Left ventricle myocardium inferior (tissue), 1 donor: ENCODE results near the gene KRT82. TPM values are rescaled to one million over a fixed set of nuclear protein-coding genes. Genes with fewer than 3 reads are reported as not detected.

Source experiments
- DNase-seq: peaks from one replicate; pipeline ENCODE4 v3.0.0-alpha.2; 2020
- H3K27ac ChIP-seq: fragments of 200-600 bp; replicated peaks from 2 replicates; pipeline ENCODE4 v1.8.0; 2021
- H3K27me3 ChIP-seq: fragments of 200-600 bp; 2 replicates; pipeline ENCODE4 v1.8.0; 2021; ENCODE audit warnings: low read depth
- H3K36me3 ChIP-seq: fragments of 200-600 bp; 2 replicates; pipeline ENCODE4 v1.8.0; 2021
- H3K4me1 ChIP-seq: fragments of 200-600 bp; 2 replicates; pipeline ENCODE4 v1.8.0; 2021
- H3K4me3 ChIP-seq: fragments of 200-600 bp; 2 replicates; pipeline ENCODE4 v1.8.0; 2021; ENCODE audit warnings: mild to moderate bottlenecking, moderate library complexity
- H3K9me3 ChIP-seq: fragments of 200-600 bp; replicated peaks from 2 replicates; pipeline ENCODE4 v1.8.0; 2021
- CTCF ChIP-seq: fragments of 200-600 bp; IDR thresholded peaks from 2 replicates; pipeline ENCODE4 v1.8.0; 2021; ENCODE audit warnings: antibody characterized with exemption, mild to moderate bottlenecking, borderline replicate concordance
- intact Hi-C: fragments of 100-400 bp; cut with micrococcal nuclease; formaldehyde crosslinking; loops from one replicate; pipeline ENCODE4 v1.11.0; 2022
- total RNA-seq: library from RNA; stranded (reverse); fragmentation: NEBNext Ultra II Directional; extraction: Animal tissue kit (Norgen Biotek cat#: 25700); gene quantifications from one replicate; pipeline ENCODE4 v1.2.1, GENCODE V29; 2021
- donor health status: DM: no; HTN: yes; CAD: no; lungs with severe emphysema.

The KRT82 gene
- total RNA-seq, 1 donor from 2014 or later, result not detected

DNA sequence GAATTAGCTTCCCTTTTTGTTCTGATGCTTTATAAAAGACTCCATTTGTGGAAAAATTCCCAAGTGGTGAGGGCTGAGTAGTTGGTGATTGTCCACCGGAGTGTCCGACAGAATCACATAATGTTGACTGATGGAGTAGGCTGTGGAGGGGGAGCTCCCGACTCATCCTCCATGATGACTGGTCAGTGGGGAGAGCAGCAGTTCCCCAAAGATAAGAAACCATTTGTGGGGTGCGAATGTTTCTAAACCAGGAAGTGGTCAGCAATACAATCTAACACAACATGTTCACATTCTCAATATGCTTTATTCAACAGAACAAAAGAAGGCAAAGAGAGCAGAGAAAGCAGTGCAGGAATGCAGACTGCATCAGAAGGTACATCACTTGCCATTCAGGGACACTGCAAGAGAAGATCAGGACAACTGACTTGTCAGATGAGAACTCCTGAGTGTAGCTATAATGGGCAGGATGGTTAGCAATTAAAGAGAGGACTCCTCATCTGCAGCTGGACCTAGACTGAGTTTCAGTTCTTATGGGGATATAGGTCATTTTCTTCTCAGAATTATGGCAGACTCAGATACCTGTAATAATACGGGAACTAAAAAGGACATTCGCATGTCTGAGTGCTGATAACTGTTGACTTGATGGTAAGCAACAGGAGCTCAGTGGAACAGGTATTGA, 40.4 kb upstream of the KRT82 start:
- DNase-seq, result no peak
- peaks cover 71% of the 10 kb centered on the region for H3K27me3 ChIP-seq
- TF ChIP-seq CTCF, result no peak
- peaks cover 5% of the 10 kb centered on the region for H3K4me1 ChIP-seq
- no peaks in the 10 kb centered on the region for H3K9me3 ChIP-seq
- no peaks in the 10 kb centered on the region for H3K36me3 ChIP-seq
- intact Hi-C loops, result no loop called here
- H3K4me3 ChIP-seq, result no peak overlapping the region
- H3K27ac ChIP-seq, result no peak overlapping the region

DNA sequence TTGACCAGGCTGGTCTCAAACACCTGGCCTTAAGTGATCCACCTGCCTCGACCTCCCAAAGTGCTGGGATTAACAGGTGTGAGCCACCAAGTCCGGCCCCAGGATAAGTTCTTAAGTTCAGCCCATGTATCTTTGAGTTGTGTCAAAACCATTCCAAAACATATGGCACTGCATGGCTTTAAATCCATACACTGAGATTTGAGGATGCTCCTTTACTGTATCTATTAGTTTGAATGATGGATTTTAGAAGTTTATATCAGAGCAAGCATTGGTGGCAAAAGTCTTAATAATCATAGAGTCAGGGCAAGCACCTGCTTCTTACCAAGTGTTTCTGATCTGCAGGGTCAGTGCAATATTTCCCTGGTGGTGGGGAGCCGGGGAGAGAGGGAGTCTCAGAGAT, 39.7 kb upstream of the KRT82 start:
- Histone ChIP-seq H3K27me3 (peaks cover 75% of the 10 kb centered on the region), H3K4me3 (no peak overlapping the region), H3K9me3 (no peaks in the 10 kb centered on the region), H3K4me1 (peaks cover 5% of the 10 kb centered on the region), H3K36me3 (no peaks in the 10 kb centered on the region), H3K27ac (no peak overlapping the region)
- intact Hi-C loops, result no loop called here
- no peak for DNase-seq
- no peak for TF ChIP-seq CTCF

DNA sequence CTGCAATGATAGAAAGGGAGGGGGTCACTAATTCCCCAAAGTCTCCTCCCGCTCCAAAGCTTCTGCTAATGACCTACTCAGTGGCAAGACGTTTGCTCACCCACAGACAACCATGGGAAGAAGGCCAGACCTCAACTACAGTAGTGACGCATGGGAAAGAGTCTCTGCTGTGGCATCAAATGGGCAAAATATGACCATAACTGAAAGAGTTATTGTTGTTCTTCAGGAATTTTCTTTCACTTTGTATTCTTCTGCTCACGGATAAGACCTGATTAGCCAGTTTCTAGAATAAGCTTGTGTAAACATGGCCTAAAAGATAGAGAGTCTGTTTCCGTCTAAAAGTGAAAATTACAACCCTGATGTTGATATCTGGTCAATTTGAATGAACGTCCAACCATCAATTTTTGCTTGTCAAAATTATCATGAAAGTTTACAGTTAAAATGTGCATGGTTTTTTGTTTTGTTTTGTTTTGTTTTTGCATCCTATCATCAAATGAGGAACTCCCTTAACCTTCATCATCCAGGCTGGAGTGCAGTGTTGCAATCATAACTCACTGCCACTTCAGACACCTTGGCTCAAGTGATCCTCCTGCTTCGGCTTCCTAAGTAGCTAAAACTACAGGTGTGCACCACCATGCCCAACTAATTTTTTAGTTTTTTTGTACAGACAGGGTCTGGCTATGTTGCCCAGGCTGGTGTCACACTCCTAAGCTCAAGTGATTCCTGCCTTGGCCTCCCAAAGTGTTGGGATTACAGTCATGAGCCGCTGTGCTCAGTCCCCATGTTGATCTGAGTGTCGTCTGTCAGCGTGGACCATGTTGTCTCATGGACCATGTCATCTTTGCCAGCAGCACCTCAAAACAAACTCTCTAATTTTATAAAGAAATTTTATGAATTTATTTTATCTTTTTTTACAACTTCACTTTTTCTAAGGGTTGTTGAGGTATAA, 38.8 kb upstream of the KRT82 start:
- Histone ChIP-seq H3K9me3 (no peaks in the 10 kb centered on the region), H3K36me3 (no peaks in the 10 kb centered on the region), H3K4me1 (peaks cover 5% of the 10 kb centered on the region), H3K4me3 (no peak overlapping the region), H3K27me3 (peaks cover 71% of the 10 kb centered on the region), H3K27ac (no peak overlapping the region)
- no peak for TF ChIP-seq CTCF
- DNase-seq, result no peak
- intact Hi-C loops, result no loop called here

GRCh38 chr12:52443966-52444365, 37.8 kb upstream of the KRT82 start:
- Histone ChIP-seq H3K4me3 (no peak overlapping the region), H3K9me3 (no peaks in the 10 kb centered on the region), H3K27ac (no peak overlapping the region), H3K27me3 (peaks cover 75% of the 10 kb centered on the region), H3K36me3 (no peaks in the 10 kb centered on the region), H3K4me1 (peaks cover 5% of the 10 kb centered on the region)
- DNase-seq, result no peak
- intact Hi-C loops, result no loop called here
- TF ChIP-seq CTCF, result no peak

GRCh38 chr12:52442600-52443061, 36.5 kb upstream of the KRT82 start:
- Histone ChIP-seq H3K36me3 (no peaks in the 10 kb centered on the region), H3K27me3 (peaks cover 81% of the 10 kb centered on the region), H3K4me1 (peaks cover 5% of the 10 kb centered on the region), H3K4me3 (no peak overlapping the region), H3K27ac (no peak overlapping the region), H3K9me3 (no peaks in the 10 kb centered on the region)
- intact Hi-C loops, result no loop called here
- DNase-seq, result no peak
- no peak for TF ChIP-seq CTCF
